Epidermal melanocyte (primary cell): Measurements from ENCODE around the gene PPP1R14C.
"Not testable (repeated sequence)": the region's sequence is repeated elsewhere in the genome, so short reads cannot be mapped to it uniquely, and the experiment has no call there.

Source experiments
- DNase-seq: peaks from one replicate; pipeline ENCODE4 v3.0.0; 2011; ENCODE audit warnings: low spot score; ENCODE audit not compliant: insufficient read length

PPP1R14C gene

GRCh38 chr6:150167479-150167873 is 24.6 kb downstream of the PPP1R14C start:
- DNase-seq, result no peak

- DNase-seq, result no peak
Measured at GRCh38 chr6:150169181-150169580, 26.3 kb downstream of the PPP1R14C start.

DNA sequence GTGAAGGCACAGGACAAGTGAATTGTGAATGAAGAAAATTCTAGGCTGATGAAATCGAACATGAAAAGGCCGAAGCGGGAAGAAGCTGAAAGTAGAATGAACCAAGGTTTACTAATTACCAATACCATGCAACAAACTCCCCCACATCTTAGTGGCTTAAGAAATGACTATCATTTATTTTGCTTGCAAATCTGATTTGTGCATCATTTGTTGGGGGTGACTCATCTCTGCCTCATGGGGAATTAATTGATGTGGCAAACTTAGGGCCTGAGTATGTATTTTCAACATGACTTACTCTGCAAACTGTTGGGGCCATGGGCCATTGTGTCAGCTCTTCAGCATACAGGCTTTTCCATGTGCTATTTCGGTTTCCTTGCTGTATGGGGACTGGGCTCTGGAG is 26.8 kb downstream of the PPP1R14C start:
- DNase-seq, result no peak

DNA sequence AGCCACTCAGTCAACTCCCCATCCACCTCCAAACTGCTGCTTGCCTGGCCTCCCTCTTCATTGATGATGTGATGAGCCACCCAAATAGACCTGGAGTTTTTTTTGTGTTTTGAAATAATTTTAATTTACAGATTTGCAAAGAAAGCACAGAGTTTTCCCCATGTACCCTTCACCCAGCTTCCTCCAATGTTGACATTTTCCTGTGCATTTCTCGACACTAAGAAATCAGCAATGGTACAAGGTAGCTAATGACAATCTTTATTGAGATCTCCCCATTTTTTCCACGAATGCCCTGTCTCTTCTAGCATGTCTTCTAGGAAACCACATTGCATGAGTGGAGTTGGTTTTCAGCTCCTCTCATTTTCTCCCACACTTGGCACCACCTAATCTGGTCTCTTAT is 30.1 kb downstream of the PPP1R14C start:
- DNase-seq, result no peak

DNA sequence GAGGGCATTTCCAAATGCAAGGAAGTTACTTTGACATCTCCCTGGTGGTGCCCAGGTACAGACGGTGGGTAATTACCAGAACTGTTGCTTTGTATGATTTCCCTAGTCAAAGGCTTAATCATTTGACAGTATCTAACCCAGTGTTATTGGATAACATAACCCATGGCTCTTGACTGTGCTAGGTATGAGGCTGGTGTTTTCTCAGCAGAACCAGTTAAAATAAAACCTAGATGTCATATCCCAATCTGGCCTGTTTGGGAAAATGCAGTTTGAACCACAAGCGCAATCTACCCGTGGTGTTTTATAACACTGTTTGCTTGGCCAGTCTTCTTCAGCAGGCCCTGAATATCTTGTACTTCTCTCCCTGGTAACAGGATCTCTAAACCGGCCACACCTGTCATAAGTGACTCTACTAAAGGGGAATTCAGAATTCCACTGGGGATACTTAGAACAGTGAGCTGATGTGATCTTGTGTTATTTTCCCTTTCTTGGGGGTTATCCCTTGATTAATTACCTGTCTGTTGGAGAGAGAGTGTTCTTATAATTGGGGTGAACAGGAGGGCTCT is 32.8 kb downstream of the PPP1R14C start:
- DNase-seq, result no peak

DNA sequence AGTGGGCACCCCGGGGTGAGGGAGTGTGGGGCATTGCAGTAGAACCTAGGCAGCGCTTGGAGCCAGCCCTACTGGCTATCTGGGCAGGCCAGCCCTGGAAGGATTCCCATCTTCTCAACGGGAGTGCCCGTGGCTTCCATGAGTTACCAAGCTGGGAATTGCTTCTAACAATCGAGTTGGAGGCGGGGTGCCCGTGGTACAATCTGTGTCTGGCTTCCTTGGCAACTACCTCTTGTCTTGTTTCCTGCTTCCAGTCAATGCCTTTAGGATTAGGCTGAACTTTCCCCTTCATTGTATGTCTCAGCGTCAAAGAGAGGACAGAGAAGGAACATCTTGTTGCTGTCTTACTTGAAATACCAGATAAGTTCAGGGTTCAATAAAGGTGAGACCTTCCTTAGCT is 33.3 kb downstream of the PPP1R14C start:
- no peak for DNase-seq

DNA sequence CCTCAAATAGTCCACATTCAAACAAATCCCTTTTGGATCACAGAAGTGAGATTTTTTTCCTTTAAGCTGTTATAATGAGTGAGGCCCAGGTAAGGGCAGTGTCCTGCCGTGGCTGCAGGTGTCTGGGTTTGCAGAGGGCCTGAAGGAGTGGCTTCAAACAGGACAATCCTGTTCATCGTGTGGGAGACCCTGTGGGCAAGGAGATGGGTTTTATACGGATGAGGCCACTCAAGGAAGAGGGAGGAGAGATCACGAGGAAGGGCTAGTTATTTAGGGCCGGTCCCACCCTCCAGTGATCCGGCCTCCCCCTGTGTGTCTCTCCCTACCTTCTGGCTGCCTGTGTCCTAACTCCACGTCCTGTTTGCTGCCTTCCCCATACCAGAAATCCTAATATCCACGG is 33.8 kb downstream of the PPP1R14C start:
- DNase-seq, result no peak

DNA sequence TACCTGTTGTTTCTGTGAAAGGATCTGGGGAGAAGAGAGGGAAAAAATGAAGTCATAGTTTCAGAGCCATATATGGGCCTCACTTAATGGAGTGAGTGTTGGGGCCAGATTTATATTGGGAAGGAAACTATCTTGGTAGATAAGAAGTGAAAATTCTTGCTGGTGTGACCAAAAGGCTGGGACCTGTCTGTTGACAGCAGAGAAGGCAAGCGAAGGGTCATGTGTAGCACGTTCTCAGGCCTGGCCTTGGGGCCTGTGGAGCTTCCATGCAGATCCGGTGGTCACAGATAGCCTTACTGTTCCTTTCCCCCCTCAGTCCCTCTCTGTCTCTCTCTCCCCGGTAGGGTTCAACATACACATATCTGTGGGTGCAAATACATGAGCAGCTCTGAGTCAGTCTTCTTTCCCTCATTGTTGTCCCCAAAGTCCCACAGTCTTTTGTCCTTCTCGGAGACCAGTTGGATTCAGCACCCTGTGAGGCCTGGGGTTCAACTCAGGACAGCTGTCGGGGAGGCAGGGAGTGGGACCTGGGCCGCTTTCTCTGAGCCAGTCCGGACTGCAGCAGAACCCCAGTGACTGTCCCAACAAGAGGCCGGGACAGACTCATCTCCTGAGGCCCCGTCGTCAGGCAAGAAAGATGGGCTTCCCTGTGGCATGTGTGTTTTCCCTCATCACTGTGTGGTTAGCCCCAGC is 34.6 kb downstream of the PPP1R14C start:
- no peak for DNase-seq

- no peak for DNase-seq
Measured at GRCh38 chr6:150177952-150178520, 35.2 kb downstream of the PPP1R14C start.

GRCh38 chr6:150179030-150179429 is 36.2 kb downstream of the PPP1R14C start:
- no peak for DNase-seq

DNA sequence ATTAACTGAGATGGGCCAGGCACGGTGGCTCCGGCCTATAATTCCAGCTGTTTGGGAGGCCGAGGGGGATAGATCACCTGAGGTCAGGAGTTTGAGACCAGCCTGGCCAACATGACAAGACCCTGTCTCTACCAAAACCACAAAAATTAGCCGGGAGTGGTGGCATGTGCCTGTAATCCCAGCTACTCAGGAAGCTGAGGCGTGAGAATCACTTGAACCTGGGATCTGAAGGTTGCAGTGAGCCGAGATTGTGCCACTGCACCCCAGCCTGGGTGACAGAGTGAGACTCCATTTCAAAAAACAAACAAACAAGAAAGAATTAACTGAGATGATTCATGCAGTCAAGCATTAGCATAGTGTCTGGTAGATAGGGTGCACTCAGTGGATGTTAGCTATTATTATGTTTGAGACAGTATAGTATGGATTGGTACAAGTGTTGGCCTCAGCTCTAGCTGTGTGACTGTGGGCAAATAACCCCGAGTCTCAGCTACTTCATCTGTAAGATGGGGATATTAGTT is 37.1 kb downstream of the PPP1R14C start:
- not testable (repeated sequence) for DNase-seq

- no peak for DNase-seq
Measured at GRCh38 chr6:150180517-150180916, 37.7 kb downstream of the PPP1R14C start.

GRCh38 chr6:150182460-150183078 is 39.7 kb downstream of the PPP1R14C start:
- no peak for DNase-seq

GRCh38 chr6:150183105-150183504 is 40.3 kb downstream of the PPP1R14C start:
- DNase-seq, result no peak

DNA sequence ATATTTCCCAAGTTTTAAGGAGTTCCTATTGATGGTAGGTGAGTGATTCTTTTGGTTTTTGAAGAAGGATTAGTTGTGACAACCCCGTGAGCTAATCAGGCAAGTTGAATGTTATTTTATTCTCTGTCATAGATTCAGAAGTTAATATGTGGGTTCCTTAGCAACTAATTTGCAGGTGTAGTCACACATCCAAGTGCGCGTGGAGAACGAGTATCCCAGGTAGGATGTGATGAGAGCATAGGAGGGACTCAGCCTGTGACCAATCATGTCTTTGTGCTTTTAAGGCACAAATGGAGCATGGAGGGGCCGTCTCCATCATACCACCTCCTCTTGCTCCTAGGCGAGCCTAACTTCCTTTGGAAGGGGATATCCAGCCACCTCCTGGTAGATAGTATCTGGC is 41.1 kb downstream of the PPP1R14C start:
- DNase-seq, result no peak

GRCh38 chr6:150184850-150185731 is 42.2 kb downstream of the PPP1R14C start:
- no peak for DNase-seq

DNA sequence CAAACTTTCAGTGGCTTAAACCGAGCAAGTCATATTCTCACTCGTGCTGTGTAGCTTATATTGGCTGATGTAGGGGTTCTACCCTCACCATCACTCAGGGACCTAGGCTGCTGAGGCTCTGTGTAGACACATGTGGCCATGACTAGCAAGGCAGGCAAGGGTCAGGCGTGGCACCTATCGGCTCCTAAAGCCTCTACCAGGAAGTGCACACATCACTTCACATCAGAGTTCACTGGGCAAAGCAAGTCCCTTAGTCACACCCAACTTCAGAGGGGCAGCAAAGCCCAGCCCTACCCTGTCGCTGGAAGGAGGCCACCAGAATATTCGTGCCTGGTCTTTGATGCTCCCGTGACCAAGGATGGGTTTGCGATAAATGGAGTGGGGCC is 42.9 kb downstream of the PPP1R14C start:
- no peak for DNase-seq

- no peak for DNase-seq
Measured at GRCh38 chr6:150186129-150186898, 43.5 kb downstream of the PPP1R14C start.

DNA sequence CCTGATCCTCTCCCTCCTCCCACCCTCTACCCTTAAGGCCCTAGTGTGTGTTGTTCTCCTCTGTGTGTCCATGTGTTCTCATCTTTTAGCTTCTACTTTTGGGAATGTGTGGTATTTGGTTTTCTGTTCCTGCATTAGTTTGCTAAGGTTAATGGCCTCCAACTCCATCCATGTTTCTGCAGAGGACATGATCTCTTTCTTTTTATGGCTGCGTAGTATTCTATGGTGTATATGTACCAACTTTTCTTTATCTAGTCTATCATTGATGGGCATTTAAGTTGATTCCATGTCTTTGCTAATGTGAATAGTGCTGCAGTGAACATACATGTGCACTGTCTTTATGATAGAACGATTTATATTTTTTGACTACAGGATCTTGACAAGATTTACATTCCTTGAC is 44.6 kb downstream of the PPP1R14C start:
- DNase-seq, result not testable (repeated sequence)

DNA sequence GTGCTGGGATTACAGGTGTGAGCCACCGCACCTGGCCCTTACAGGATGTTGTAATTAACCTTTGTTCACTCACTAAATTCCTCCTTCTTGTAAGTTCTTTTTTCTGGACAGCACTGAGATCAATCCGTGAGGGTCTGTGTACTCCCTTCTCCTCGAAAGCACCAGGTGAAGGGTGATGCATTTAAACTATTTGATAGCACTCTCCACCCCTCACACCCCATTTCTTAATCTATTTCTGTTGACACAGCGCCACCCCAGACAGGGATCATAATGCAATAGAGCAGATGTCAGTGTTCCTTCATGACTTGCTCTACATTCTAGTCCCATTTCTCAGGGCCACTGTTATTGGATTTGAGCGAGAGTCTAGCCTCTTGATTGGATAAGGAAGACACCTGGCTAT is 46.3 kb downstream of the PPP1R14C start:
- no peak for DNase-seq

DNA sequence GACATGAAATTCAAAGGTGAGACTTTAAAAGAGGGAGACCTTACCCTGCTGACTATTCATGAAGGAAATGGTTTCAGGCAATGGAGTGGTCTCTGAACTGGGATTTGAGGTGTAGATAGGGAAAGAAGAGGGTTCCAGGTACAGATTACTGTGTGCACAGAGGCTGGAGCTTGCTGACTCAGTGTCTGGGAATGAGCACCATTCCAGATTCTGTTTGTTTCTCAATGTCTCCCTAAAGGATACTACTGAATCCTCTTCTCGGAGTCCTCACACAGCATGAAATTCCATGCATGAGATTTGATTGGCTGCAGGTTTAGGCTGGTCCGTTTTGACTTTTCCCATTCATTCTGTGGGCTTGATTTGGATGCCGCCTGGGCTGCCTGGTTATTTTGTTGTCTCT is 49.0 kb downstream of the PPP1R14C start:
- no peak for DNase-seq
